NCI-H345 treated with DMSO at 0.1 percent for 48 hours (cell line): ENCODE results near the gene RAD23A.
"Not testable (repeated sequence)": the region's sequence is repeated elsewhere in the genome, so short reads cannot be mapped to it uniquely, and the experiment has no call there.

Experiments
- DNase-seq: peaks from one replicate; lab custom pipeline; 2025; ENCODE audit not compliant: unreplicated experiment; lab: John Stamatoyannopoulos, UW

RAD23A gene

DNA sequence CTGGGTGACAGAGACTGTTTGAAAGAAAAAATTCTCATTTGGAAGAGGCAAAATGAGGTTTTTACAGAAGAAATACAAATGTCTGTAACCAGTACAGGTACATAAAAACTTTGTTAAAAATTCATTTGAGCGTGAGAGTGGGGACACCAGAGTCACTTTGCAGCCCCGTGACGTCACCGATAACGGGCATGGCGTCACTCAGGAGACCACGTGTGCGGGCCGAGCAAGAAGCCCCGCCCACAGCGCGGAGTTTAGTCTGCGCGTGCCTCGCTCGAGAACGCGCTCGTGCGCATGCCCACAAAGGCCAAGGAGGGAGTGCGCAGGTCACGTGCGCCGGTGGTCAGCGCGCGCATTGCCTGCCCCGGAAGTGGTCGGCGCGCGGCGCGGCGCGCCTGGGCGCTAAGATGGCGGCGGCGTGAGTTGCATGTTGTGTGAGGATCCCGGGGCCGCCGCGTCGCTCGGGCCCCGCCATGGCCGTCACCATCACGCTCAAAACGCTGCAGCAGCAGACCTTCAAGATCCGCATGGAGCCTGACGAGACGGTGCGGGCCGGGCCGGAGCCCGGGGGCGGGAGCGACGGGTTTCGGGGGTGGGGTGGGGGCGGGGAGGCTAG, at the start of gene RAD23A:
Gene RAD23A, plus strand, starts transcription at position 384 of the 613 bp plus-strand sequence. Its CDS starts 87 bp downstream, at position 471.
- peak; percentile 56 for DNase-seq

DNA sequence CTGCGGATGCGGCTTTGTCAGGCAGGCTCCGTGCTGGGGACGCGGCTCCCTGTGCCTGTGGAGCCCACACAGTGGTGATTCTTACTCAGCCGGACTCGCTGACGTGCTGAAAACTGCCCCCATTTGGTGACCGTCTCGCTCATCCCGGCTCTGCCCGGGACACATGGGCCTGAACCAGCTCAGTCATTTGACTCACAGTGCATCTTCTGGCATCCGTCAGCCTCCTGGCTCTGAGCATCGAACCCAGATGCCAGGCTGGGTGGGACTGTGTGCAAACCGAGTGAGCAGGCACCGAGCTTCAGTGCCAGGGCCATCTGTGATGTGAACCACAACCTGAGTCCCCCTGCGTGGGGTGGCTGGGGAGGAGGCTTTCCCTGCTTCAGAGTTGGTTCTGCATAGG, 49.2 kb upstream of the RAD23A start:
- DNase-seq, result no peak

DNA sequence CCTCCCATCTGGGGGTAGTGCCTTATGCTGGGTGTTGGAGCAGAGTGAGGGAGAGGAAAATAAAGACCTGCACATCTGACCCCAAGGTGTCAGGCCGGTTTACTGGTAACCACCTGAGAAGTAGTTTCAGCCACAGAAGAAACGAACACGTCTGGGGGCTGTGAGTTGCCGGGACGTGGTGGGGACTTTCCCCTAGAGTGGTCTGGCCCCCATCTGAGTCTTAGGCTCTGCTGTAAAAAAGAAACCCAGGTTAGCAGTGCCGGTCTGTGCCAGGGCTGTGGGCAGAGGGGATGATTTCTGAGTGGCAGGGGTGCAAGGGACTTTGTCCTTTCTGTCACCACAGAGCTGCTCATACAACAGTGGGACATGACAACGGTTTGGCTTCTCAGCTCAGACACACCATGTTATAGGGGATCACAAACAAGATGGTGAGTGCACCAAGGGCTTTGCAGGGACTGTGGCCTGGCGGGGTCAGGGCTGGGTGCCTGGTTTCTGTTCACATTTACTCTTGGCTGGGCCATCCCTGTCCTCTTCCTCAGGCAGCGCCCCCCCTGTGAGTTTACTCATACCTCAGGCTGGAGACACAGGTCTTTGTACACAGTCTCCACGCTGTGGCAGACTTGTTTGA, 45.7 kb upstream of the RAD23A start:
- DNase-seq, result no peak

DNA sequence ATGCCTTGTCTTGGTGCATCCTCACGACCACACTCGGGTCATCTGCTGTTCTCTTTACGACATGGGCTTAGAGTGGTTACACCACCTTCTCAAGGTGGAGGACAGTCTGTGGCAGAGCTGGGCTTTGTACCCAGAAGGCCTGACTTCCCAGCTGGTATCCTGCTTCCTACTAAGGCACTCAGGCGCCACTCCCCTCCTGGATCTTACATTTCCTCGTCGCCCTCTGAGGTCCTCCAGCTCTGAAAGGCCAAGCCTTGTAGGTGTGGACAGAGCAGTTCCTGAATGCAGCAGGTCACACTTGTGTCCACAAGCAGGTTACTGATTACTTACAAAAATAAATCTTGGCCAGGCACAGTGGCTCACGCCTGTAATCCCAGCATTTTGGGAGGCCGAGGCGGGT, 38.5 kb upstream of the RAD23A start:
- DNase-seq, result no peak

DNA sequence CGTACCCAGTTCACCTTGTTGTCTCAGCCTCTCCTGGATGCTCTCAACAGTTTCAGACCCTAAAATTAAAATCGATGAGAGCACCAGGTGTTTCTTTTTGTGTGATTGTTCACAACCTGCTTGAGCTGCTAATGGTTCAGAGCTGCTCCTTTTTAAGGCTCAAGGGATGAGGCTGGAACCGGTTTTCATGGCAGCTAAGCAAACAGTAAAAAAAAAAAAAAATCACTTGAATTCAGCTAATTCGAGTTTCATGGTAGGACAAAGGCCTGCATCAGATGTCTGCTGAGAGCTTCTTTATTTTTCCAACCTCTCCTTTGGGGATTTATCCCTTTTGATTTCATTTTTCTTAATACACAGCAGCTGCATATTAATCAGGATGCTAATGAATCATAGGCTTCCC, 33.1 kb upstream of the RAD23A start:
- DNase-seq, result peak; percentile 80

DNA sequence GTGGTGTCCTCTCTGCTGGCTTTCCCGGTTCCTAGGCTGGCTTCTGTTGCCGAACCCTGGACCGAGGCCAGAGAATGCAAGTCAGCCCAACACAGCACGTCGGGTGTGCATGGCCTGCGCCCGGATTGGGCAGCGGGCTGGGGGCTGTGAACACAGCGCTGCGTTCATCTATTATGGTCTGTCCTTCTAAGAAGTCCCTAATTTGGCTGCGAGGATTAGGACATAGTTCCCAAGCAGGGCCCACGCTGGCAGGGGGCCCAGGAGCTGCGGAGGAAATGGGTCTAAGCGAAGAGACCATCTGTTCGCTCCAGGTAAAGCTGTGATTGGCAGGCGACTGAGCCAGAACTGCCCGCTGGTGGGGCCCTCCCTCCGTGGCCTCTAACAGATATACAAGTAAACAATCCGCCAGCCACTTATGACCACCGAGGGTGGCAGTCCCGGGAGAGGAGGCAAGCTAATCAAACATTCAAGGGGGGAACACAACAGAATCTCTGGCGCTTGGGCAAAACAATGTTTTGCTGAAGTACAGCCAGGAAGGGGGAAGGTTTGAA, 32.6 kb upstream of the RAD23A start:
- peak; percentile 70 for DNase-seq

DNA sequence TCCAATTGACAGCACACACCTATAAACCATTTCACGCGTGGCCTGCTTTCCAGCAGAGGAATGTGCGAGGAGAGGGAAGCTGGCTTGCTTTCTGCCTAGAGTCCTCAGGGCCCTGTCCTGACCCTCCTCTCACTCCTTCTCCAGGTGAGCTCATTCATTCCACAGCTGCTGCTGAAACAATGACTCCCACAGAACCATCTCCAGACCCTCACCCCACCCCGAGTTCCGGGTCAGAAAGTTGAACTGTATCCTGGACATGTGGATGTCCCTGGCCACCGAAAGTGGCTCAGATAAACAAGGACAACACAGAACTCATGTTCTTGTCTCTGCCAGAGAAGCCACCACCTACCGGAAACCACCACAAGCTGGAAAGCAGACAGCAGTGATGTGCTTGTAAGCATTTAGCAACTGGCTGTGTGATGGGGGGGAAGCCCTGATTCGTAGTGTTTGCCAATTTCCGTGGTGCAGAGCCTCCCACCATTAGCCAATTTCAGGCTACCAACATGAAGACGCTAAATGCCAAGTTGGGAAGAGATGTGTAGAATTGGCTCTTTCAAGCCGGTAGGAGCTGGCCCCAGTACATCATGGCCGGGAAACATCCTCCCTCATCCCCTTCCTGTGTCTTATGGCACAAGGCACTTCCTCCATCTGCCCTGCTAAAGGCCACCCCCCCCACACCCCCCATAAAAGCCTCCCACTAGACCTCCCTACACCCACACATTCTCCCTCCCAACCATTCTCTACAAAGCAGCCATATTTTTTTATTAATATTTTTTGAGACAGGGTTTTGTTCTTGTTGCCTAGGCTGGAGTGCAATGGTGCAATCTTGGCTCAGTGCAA, 31.6 kb upstream of the RAD23A start:
- DNase-seq, result no peak

DNA sequence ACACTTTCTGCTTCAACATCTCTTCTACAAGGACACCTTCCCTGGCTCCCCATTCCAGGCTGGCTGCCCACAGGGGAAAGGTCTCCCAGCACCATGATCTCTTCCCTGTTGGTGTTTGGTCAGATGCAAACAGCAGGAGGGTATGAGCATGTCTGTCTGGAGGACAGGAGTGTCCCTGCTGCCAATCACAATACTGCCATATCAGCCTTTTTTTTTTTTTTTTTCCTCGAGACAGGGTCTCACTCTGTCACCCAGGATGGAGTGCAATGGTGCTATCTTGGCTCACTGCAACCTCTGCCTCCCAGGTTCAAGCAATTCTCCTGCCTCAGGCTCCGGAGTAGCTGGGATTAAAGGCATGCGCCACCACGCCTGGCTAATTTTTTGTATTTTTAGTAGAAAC, 29.8 kb upstream of the RAD23A start:
- DNase-seq, result not testable (repeated sequence)

DNA sequence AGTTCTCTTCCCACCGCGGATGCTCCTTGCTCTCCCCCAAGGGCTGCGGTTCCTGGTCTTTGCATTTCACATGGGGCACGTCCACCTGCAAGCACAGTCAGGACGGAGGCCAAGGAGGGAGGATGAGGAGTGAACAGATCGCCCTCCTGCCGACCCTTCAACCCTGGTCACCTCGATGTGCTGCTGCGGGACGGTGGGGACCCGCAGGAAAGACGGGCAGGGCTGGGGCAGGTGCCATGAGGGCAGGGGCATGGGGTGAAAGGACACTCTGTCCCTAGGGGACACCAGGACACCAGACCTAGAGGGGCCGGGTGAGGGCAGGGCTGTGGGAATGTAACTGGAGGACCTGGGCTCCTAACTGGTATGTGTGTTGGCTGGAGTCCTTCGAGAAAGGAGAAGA, 27.4 kb upstream of the RAD23A start:
- no peak for DNase-seq

DNA sequence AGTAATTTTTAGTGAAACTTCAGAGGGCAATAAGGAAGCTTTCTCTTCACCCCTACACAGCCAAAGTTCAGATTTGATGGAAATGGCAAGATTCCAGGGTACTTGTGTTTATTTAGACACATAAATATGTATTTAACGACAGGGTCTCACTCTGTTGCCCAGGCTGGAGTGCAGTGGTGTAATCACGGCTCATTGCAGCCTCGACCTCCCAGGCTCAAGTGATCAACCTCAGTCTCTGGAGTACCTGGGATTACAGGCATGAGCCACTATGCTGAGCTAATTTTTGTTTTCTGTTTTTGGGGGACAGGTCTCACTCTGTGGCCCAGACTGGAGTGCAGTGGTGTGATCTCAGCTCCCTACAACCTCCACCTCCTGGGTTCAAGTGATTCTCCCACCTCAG, 24.6 kb upstream of the RAD23A start:
- DNase-seq, result no peak

DNA sequence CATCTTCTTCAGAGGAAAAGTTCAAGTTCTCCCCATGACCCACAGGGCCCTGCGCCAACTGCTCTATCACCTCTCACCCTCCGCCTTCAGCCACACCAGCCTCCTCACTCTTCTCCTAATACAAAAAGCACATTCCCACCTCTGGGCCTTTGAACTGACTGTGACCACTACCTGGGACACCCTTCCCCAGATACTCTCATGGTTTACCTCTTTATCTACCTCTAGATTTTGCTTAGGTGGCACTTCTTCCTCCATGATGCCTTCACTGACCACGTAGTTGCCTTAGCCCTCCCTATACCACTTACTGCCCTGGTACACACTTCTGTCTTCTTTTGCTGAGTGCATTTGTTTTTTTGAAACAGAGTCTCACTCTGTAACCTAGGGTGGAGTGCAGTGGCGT, 22.7 kb upstream of the RAD23A start:
- no peak for DNase-seq

DNA sequence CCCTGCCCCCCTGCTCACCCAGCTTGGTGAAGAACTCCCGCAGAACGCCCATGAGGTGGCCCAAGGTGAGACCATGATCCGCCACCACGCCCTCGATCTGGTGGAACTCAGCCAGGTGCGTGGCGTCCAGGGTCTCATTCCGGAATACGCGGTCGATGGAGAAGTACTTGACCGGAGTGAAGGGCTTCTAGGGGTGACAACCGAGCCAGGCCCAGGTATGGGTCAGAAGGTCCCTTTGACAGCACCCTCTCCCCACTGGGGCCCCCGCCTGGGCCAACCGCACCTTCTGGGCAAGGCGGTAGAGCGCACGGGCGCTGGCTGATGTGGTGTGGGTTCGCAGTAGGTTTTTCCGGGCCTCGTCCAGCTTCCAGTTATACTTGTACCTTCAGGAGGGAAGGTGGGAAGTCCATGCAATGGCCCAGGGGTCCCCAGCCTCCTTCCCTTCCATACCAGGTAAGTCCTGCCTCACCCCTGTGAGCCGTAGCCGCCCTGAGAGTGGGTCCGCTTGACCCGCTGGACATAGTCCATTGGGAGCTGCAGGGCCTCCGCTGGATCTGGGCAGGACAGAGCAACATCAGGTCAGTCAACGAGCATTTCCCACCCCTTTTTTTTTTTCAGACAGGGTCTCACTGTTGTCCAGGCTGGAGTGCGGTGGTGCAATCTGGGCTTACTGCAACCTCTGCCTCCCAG, 20.9 kb upstream of the RAD23A start:
- DNase-seq, result no peak

DNA sequence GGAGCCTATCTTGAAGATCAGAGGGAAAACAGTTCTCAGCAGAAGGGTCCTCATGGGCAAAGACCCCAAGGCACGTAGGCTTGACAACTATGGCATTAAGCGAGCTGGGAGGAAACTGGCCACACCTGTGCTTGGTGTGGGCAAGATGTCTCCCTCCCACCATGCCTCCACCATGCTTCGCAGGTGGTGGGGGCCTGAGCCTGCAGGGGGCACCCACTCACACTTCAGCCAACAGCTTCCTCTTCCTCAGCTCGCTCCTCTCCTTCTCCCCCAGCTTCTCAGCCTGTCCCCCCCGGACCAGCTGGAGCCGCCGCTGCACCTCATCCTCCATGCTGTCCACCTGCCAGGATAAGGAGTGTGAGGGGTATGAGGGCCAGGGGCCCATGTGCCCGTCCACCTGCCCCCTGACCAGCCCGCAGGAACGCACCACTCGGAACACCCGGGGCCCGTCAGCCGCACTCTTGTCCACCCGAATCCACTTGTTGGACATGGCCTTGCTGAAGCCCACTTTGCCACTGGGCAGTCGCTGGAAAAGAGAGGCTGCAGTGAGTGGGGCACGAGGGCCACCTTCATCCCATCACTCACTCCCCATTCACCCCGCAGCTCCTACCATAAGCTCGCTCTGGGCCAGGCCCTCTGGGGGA, 15.5 kb upstream of the RAD23A start:
- DNase-seq, result no peak

DNA sequence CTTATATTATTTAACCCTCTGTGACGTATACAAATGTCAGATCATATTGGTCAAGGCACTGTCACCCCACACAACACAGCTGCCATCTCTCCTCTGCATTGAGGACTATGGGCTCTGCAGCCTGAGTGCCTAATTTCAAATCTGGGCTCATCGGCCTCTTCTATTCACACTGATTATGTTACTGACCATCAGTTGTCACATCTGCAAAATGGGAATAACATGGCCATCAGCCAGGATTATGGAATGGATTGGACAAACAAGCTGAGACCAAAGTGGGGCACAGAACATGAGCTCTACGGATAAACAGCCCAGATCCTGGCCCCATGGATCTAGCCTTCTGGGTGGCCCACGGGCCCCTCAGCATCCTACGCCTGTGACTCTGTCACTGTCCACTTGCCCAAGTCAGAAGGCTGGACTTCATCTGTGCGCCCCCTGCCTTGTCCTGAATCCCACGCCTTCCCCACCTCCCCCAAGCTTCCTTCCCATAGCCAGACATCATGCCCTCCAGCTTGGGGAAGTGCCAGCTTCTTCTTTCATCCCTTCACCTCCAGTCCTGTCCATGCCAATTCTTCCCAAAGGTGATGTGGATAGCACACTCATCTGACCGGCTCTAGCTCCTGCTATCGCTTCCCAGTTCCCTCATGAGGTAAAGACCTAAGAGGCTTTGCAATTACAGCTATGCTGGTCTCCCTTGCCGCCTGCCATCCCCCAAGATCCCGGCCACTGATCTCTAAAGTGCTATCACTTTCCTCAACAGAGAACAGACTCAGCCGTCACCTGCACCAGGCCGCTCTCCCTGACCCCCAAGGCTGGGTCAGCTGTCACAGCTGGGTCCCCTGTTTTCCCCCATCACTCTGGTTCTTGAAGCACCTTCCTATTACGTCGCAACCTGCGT, 13.0 kb upstream of the RAD23A start:
- no peak for DNase-seq

DNA sequence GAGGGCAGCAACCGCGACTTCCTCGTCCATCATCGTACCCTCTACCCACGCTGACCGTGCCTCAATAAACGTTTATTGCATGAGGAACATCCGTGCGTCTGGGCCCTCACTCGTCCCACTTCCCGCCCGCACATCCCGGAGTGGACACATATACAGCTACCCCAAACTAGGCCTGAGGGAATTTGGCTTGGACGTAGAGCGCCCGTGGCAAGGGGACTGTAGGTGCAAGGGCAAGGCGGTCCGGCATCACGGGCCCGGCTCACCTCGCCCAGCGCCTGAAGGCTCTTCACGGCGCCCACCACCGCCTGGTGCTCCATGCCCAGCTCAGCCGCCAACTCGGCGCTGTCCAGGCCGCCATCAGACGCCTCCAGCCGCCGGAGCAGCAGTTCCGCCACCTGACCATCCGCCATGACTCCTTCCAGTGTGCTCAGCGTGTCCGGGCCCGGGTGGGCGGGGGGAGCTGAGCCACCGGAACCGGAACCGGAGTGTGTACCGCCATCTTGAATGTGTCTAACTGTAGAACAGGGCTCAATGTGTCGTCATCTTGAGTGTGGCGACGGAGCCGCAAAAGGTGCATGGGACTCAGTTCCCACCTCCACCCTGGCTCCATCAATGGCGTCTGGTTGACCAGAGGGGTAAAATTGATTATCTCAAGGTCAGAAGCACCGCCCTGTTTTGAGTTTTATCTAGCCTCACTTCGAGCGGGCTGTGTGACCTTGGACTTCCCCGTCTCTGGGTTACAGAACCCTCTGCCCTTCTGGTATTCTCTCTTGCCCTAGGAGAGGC, 12.2 kb upstream of the RAD23A start, which contains the start of gene FARSA:
Gene FARSA, minus strand, starts transcription at position 425 of the 786 bp plus-strand sequence. Its CDS starts 15 bp downstream, at position 410.
- peak; percentile 6 for DNase-seq

DNA sequence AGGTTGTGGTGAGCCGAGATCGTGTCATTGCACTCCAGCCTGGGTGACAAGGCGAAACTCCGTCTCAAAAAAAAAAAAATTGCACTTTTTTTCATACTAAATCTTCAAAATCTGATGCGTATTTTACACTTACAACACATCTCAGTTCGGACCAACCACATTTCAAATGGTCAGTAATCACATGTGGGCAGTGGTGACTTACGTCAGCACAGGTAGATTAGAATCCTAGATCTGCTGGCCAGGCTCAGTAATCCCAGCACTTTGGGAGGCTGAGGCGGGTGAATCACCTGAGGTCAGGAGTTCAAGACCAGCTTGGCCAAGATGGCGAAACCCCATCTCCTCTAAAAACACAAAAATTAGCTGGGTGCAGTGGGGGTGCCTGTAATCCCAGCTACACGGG, 10.6 kb upstream of the RAD23A start:
- no peak for DNase-seq

DNA sequence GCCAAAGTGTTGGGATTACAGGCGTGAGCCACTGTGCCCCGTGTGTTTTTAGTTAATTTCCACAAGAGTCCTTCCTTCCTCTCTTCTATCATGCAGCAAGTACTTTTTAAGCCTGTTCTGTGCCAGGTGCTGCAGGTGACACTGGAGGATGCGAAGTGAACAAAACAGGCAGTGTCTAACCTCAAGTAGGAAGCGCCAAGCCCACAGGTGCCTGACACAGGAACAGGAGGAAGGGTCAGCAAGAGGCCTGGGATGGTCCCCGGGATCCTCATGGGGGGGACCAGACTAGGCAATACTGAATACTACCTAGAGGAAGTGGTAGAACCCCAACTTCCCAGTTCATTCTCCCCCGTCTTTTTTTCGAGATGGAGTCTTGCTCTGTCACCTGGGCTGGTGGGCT, 9.1 kb upstream of the RAD23A start:
- DNase-seq, result no peak

DNA sequence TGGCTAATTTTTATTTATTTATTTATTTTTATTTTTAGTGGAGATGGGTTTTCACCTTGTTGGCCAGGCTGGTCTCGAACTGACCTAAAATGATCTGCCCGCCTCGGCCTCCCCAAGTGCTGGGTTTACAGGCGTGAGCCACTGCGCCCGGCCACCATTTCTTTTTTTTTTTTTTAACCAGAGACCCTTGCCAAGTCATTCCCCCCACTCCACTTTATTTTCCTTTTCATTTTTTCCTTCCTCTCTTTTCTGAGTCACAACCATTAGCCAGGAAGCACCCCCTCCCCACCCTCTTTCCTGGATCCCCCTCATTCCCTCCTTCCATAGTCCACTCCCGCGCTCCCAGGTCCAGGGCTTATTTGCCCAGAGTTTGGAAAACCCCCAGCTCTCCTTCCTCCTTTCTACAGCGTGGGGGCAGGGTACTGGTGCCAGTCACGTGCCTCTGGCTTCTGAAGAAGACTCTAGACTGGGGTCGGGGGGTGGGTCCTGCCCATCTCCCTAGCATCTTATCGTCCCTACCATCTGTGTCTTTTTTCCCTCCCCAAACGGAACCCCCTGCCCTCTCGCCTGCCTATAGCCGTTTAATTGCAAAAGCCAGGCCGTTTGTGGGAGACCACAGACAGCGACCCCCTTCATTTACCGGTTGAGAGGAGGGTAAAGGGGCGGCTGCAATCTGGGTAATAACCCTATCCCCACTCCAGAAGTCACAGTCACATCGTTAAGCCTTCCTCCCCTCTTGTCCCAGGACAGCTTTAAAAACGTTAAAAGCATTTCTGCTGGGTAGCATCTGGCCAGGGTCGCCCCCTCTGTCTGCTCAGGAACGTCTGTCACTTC, 8.4 kb upstream of the RAD23A start:
- no peak for DNase-seq
